GM12864 (cell line): ENCODE measurements around the gene FAM120C.

ENCODE experiments used
- DNase-seq: peaks from one replicate; pipeline ENCODE4 v3.0.0-alpha.2; 2011; ENCODE audit warnings: low read depth
- H3K4me3 ChIP-seq: 2 replicates; pipeline ENCODE4 v1.5.1; 2011; ENCODE audit warnings: mild to moderate bottlenecking, low read depth, low read length, control low read depth
- CTCF ChIP-seq: IDR thresholded peaks from 2 replicates; pipeline ENCODE4 v1.5.1; 2011; ENCODE audit warnings: low read depth, mild to moderate bottlenecking, moderate library complexity, low read length, control low read depth, inconsistent platforms; ENCODE audit errors: missing control alignments

The FAM120C gene

GRCh38 chrX:54043056-54043455 is 140.0 kb downstream of the FAM120C start:
- no peak for DNase-seq
- TF ChIP-seq CTCF: no peak
- H3K4me3 ChIP-seq: peak overlapping the region; percentile 85

GRCh38 chrX:54042609-54043021 is 140.4 kb downstream of the FAM120C start:
- no peak for DNase-seq
- peak overlapping the region; percentile 85 for H3K4me3 ChIP-seq
- TF ChIP-seq CTCF: peak; percentile 22

GRCh38 chrX:54030329-54030728 is 152.7 kb downstream of the FAM120C start:
- no peak for DNase-seq
- TF ChIP-seq CTCF: no peak
- H3K4me3 ChIP-seq: no peak overlapping the region

GRCh38 chrX:54029529-54030143 is 153.4 kb downstream of the FAM120C start:
- no peak for DNase-seq
- no peak overlapping the region for H3K4me3 ChIP-seq
- TF ChIP-seq CTCF: no peak

- no peak for TF ChIP-seq CTCF
- DNase-seq: no peak
- H3K4me3 ChIP-seq: no peak overlapping the region
These were observed 158.7 kb downstream of the FAM120C start for GRCh38 chrX:54024350-54024749.
